HUES48 (cell line): Measurements from ENCODE around the gene CDK13.

Experiments
- H3K27ac ChIP-seq: one replicate; pipeline ENCODE4 v1.7.0; 2013; ENCODE audit warnings: low read depth, low read length, inconsistent platforms
- H3K27me3 ChIP-seq: 2 replicates; pipeline ENCODE4 v1.6.1; 2013; ENCODE audit warnings: mild to moderate bottlenecking, low read length; ENCODE audit not compliant: control insufficient read depth, insufficient read depth
- H3K36me3 ChIP-seq: 2 replicates; pipeline ENCODE4 v1.6.1; 2013; ENCODE audit warnings: low read length; ENCODE audit not compliant: control insufficient read depth, insufficient read depth
- H3K4me1 ChIP-seq: 2 replicates; pipeline ENCODE4 v1.6.1; 2013; ENCODE audit warnings: mild to moderate bottlenecking, low read length; ENCODE audit not compliant: control insufficient read depth, insufficient read depth
- H3K4me3 ChIP-seq: 2 replicates; pipeline ENCODE4 v1.5.1; 2013; ENCODE audit warnings: mild to moderate bottlenecking, low read depth, low read length
- H3K9ac ChIP-seq: 2 replicates; pipeline ENCODE4 v1.6.1; 2013; ENCODE audit warnings: mild to moderate bottlenecking, low read depth, low read length, moderate library complexity
- H3K9me3 ChIP-seq: 2 replicates; pipeline ENCODE4 v1.6.1; 2013; ENCODE audit warnings: low read length; ENCODE audit not compliant: control insufficient read depth, insufficient read depth

Gene CDK13

DNA sequence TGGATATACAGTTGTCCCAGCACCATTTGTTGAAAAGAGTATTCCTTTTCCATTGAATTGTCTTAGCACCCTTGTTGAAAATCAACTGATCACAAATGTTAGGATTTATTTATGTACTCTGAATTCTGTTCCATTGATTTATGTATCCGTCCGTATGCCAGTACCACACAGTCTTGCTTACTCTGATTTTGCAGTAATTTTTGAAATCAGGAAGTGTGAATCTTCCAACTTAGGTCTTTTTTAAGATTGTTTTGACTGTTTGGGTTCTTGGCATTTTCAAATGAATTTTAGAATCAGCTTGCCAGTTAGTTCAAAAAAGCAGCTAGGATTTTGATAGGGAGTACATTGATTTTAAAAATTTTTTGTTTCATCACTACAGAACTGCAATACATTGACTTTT is 23.7 kb downstream of the CDK13 start:
- no peak overlapping the region for H3K27ac ChIP-seq
- no peak overlapping the region for H3K4me3 ChIP-seq
- no peaks in the 10 kb centered on the region for H3K9me3 ChIP-seq
- no peaks in the 10 kb centered on the region for H3K36me3 ChIP-seq
- no peak overlapping the region for H3K9ac ChIP-seq
- H3K4me1 ChIP-seq: peaks cover 35% of the 10 kb centered on the region
- no peaks in the 10 kb centered on the region for H3K27me3 ChIP-seq

DNA sequence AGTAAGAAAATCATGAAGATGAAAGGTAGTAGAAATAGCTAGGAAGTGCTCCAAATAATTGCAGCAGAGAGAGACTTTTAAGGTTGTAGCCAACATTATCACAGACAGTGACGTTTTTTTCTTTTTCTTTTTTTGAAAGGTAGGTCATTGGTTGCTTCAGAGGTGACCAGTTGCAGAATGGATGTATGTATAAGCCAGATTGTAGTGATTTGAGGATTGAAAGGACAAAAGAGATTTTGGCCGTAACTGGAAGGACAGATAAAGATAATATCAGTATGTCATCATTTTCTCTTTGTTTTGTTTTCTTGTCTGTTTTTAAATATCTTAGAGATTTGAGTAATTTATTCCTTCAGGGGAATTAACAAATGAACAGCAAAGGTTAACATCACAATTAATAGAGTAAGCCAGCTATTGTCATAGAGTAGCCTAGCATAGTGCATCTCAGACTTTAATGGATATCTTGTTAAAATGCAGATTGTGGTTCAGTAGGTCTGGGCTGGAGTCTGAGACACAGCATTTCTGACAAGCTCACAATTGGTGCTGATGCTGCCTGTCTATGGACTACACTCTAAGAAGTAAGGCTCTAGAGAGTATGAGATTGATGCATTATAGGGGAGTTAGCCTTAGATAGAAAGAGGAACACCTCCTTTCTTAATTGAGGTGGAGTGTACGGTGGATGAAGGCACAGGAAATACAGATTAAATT is 28.3 kb downstream of the CDK13 start:
- Histone ChIP-seq H3K27me3 (no peaks in the 10 kb centered on the region), H3K9me3 (no peaks in the 10 kb centered on the region), H3K36me3 (no peaks in the 10 kb centered on the region), H3K9ac (peak overlapping the region; percentile 33; the same call in 1 of the 2 replicates), H3K4me3 (peak overlapping the region; percentile 51), H3K27ac (peak overlapping the region; percentile 52), H3K4me1 (peaks cover 51% of the 10 kb centered on the region)

DNA sequence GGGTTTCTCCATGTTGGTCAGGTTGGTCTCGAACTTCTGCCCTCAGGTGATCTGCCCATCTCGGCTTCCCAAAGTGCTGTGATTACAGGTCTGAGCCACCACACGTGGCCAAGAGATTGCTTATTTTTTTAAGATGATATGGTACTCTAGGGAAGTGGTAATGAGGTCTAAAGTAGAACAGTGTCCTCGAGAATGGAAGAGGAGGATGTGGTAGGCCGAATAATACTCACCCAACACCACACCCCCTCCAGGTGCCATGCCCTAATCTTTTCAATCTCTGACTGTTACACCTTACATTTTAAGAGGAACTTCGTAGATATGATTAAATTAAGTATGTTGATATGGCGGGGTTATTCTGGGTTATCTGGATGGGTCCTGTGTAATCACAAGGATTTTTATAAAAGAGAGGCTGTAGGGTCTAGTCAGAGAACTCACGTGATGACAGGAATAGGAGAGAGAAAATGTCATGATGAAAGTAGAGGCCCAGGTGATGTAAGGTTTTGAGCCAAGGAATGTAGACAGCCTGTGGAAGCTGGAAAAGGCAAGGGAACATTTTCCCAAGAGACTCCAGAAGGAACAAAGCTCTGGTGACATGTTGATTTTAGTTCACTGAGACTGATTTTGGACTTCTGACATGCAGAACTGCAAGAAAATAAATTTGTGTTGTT is 29.5 kb downstream of the CDK13 start:
- Histone ChIP-seq H3K36me3 (no peaks in the 10 kb centered on the region), H3K27ac (no peak overlapping the region), H3K4me1 (peaks cover 51% of the 10 kb centered on the region), H3K4me3 (no peak overlapping the region), H3K27me3 (no peaks in the 10 kb centered on the region), H3K9ac (no peak overlapping the region), H3K9me3 (no peaks in the 10 kb centered on the region)

DNA sequence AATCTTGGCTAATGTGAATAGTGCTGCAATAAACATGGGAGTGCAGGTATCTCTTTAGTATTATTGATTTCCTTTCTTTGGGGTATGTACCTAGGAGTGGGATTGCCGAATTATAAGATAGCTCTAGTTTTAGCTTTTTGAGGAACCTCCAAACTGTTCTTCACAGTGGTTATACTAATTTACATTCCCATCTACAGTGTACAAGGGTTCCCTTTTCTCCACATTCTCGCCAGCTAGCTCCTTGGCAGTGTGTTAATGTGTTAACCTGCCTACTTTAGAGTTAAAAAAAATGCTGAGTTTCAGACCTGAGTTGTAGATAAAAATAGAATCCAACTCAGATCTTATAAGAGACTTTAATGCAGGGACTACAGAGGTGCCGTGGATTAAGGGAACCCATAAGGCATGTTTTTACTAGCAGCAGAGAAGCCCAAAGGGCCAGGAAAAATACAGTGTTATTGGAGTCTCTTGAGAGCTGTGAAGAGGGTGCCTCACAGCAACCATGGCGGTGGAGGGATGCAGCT is 35.4 kb downstream of the CDK13 start:
- H3K36me3 ChIP-seq: peaks cover 13% of the 10 kb centered on the region
- H3K9me3 ChIP-seq: no peaks in the 10 kb centered on the region
- H3K4me1 ChIP-seq: peaks cover 20% of the 10 kb centered on the region
- no peaks in the 10 kb centered on the region for H3K27me3 ChIP-seq
- H3K27ac ChIP-seq: peak overlapping the region; percentile 10
- H3K4me3 ChIP-seq: no peak overlapping the region
- H3K9ac ChIP-seq: no peak overlapping the region

DNA sequence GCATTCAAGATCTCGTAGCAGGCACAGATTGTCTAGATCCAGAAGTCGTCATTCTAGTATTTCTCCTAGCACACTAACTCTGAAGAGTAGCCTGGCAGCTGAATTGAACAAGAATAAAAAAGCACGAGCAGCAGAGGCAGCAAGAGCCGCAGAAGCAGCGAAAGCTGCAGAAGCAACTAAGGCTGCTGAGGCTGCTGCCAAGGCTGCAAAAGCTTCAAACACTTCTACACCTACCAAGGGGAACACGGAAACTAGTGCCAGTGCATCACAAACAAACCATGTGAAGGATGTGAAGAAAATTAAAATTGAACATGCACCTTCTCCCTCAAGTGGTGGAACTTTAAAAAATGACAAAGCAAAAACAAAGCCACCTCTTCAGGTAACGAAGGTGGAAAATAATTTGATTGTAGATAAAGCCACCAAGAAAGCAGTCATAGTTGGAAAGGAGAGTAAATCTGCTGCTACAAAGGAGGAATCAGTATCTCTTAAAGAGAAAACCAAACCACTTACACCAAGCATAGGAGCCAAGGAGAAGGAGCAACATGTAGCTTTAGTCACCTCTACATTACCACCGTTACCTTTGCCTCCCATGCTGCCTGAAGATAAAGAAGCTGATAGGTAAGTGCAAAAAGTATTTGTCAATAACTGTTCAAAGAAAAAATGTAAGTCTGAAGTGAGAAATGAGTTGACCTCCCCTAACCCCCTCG is 37.7 kb downstream of the CDK13 start:
- no peaks in the 10 kb centered on the region for H3K9me3 ChIP-seq
- no peak overlapping the region for H3K9ac ChIP-seq
- peaks cover 11% of the 10 kb centered on the region for H3K4me1 ChIP-seq
- no peak overlapping the region for H3K27ac ChIP-seq
- peaks cover 13% of the 10 kb centered on the region for H3K36me3 ChIP-seq
- H3K4me3 ChIP-seq: no peak overlapping the region
- no peaks in the 10 kb centered on the region for H3K27me3 ChIP-seq

DNA sequence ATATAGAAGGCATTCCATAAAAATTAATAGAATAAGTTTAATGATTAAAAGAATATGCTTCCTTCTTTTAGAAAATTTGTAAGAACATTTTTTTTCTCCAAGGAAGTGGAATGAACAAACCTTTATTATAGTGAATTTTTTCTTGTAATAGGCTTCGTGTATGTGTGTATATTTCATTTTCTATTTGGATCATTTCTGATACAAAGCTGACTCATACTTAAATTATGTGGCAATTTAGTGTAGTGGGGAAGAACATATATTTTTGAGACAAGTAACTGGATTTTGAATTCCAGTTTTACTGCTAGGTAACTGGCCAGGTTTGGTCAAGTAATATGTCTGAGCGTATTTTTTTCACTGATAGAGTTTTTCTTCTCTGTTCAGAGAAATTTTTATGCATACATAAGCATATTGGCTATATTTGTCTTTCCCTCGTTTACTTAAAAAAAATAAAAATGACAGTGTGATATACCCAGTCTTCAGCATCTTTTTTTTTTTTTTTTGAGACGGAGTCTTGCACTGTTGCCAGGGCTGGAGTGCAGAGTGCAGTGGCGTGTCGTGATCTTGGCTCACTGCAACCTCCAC is 50.8 kb downstream of the CDK13 start:
- Histone ChIP-seq H3K4me1 (peaks cover 7% of the 10 kb centered on the region; the same call in 1 of the 2 replicates), H3K27me3 (no peaks in the 10 kb centered on the region), H3K27ac (no peak overlapping the region), H3K9me3 (no peaks in the 10 kb centered on the region), H3K4me3 (no peak overlapping the region), H3K9ac (no peak overlapping the region), H3K36me3 (peaks cover 39% of the 10 kb centered on the region)

DNA sequence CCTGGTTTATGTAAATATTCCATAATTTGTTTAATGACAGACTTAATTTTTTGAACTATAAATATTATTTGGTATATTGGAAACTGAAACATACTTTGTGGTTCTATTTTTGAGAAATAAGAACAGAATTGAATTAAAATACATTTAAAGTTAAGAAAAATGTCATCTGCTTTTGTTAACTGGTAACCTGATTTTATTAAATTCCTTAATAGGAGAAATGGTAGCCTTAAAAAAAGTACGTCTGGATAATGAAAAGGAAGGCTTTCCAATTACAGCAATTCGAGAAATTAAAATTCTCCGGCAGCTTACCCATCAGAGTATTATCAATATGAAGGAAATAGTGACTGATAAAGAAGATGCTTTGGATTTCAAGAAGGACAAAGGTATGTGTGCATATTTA is 51.6 kb downstream of the CDK13 start:
- Histone ChIP-seq H3K27me3 (no peaks in the 10 kb centered on the region), H3K36me3 (peaks cover 43% of the 10 kb centered on the region), H3K27ac (no peak overlapping the region), H3K9ac (no peak overlapping the region), H3K4me1 (peaks cover 7% of the 10 kb centered on the region; the same call in 1 of the 2 replicates), H3K9me3 (no peaks in the 10 kb centered on the region), H3K4me3 (no peak overlapping the region)

DNA sequence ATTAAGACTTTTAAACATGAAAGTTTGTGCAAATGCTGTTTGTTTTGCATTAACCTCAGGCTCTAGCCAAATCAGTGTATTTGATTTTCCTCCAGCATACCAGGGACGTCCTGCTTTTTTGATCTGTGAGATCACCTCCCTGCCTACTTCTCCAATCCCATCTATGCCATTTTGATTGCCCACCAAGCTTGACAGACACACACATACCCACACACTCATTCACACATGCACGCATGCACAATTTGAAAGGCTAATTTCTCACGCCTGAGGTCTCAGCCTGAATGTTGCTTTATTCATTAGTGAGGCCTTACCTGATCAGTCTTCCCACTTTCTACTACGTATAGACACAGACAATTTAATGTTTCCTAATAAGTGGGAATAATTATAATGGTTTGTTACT is 53.5 kb downstream of the CDK13 start:
- Histone ChIP-seq H3K27me3 (no peaks in the 10 kb centered on the region), H3K4me3 (no peak overlapping the region), H3K4me1 (peaks cover 17% of the 10 kb centered on the region; the same call in 1 of the 2 replicates), H3K9me3 (no peaks in the 10 kb centered on the region), H3K36me3 (peaks cover 37% of the 10 kb centered on the region), H3K27ac (no peak overlapping the region), H3K9ac (no peak overlapping the region)

DNA sequence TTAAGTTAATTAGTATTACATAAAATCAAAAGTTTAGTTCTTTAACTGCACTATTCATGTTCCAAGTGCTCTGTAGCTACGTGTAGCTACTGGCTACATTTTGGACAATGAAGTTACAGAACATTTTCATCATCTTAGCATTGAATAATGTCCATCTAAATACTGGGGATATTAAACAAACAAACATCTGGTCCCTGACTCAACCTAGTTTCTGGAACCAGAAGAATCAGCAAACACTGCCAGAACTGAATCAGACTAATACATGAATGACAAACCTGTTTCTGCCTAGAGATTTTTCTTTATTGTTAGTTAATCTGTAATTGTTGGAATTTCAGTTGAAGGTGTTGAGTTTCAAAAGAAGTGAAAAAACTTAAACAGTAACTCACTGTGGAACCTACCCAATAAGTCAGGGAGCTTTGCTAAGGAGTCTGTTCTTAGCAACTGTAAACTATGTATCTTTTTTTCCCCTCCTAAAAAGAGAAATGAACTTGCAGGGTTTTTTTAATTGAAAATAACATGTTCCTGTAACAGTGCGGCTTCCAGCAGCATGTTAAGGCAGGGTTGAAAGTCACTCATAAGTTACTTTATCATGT is 58.3 kb downstream of the CDK13 start:
- Histone ChIP-seq H3K9me3 (no peaks in the 10 kb centered on the region), H3K27me3 (no peaks in the 10 kb centered on the region), H3K4me3 (no peak overlapping the region; the same call in 1 of the 2 replicates), H3K4me1 (peaks cover 18% of the 10 kb centered on the region; the same call in 1 of the 2 replicates), H3K36me3 (peaks cover 36% of the 10 kb centered on the region; the same call in 1 of the 2 replicates), H3K9ac (no peak overlapping the region), H3K27ac (no peak overlapping the region)

DNA sequence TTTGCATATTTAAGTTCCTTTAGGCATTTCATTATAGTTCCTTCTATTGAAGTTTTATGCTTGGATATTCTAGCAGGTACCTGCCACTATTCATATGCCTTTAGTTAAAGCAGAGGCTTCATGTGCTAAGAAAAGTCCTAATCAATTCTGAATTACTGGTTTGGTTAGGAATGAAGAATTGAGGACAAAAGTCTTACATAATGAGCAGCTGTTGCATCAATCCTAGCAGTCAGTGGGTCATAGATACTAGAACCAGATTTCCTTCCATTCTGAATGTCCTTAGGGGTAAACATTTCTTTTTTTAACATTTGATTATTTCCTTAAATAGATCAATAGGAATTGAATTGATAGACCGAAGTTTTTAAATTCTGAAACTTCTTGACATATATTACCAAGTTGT is 59.2 kb downstream of the CDK13 start:
- H3K4me1 ChIP-seq: peaks cover 13% of the 10 kb centered on the region; the same call in 1 of the 2 replicates
- H3K36me3 ChIP-seq: peaks cover 30% of the 10 kb centered on the region; the same call in 1 of the 2 replicates
- no peaks in the 10 kb centered on the region for H3K9me3 ChIP-seq
- no peak overlapping the region for H3K9ac ChIP-seq
- H3K27ac ChIP-seq: no peak overlapping the region
- H3K27me3 ChIP-seq: no peaks in the 10 kb centered on the region
- H3K4me3 ChIP-seq: no peak overlapping the region
